T-helper 2 cell (primary cell): Measurements from ENCODE around the gene KRTAP10-1.

Source experiments
- DNase-seq, 5 experiments: peaks; one replicate each; pipeline versions ENCODE4 v3.0.0 to v3.0.0-alpha.2; 2012 to 2022

KRTAP10-1 gene

DNA sequence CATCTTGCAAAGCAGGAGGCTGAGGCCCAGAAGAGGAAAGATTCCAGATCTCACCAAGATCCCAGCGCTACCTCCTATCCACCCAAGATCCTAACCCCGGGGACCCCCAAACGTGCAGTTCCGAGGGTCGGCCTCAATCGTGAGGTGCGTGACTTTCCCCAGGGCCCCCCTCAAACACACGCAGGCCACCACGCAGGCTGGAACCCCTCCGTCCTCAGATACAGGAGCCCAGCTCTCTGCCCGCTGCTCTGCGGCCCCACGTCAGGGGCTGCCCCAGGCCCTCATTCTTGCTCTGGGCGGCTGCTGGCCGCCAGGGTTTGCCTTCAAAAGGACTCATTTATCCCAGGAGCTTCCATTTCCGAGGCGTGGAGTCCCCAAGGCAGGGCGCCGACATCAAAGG, 39.9 kb downstream of the KRTAP10-1 start:
- DNase-seq = no peak

DNA sequence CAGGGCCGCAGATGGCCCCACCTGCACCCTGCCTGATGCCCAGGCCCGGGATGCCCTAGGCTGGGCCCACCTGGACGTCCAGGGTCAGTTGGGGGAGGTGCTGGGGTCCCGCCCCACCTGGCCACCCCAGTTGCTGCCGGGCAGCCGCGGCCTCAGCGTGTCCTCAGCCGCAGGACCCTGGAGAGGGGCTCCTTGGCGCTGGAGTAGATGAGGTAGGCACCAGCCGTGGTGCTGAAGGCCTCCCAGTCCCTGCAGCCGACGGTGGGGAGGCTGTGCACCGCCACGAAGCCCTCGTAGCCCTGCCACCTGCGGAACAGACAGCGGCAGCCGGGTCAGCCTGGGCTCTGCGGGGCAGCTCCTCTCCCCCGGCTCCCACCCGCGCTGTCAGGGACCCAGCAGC, 40.4 kb downstream of the KRTAP10-1 start:
- DNase-seq = no peak

DNA sequence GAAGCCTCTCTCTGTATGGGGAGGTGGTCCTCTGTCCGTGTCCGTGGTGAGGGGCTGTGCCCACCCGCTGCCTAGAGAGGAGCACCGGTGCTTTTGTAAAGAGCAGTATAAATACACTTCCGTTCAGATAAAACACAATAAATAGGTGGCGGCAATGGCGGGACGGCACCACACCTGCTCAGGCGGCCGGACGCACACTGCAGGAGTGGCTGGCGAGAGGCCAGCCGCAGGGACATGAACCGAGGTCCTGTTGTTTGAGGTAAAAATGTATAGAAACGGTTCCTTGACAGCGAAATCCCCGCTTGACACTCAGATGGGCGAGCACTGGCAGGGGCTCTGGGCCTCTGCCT, 40.8 kb downstream of the KRTAP10-1 start:
- DNase-seq = no peak

DNA sequence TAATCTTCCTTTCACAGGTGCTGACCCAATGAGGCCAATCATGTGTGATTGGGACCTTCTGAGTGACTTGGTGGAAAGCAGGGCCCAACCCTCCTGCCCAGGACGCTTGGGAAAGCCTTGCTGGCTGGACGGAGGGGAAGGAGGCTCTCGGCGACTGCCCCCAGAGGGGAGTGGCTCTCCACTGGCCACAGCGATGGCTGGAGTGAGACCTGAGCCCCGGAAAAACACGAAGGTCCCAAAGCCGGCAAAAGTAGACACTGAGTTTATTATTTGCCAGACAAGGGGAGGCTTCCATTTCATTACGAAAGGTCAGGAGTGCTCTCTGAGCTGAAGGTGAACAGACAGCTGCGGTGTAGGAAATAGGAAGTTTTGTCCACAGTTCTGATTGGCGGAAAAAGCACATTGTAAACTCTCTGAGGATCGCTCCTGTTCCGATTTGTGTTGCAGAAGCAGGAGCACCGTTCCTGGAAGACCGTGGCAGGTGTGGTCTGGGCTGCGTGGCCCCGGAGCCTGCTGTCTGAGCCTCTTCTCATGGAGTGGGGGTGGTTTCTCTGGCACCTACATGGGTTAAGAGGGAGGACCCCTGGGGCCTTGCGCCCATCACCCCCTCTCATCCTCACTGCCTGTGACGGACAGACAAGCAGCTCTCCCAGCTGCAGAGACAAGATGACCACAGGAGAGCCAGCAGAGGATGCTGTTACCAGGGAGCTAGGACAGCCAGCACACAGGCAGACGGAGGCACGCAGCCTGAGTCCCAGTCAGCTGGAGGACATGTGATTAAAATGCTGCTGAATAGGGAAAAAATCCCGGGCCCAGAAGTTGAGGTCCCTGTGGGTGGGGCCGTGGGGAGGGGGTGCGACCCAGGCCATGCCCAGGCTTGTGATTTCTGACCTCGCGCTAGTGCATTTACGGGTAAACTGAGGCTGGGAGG, 41.5 kb downstream of the KRTAP10-1 start:
- DNase-seq = no peak

DNA sequence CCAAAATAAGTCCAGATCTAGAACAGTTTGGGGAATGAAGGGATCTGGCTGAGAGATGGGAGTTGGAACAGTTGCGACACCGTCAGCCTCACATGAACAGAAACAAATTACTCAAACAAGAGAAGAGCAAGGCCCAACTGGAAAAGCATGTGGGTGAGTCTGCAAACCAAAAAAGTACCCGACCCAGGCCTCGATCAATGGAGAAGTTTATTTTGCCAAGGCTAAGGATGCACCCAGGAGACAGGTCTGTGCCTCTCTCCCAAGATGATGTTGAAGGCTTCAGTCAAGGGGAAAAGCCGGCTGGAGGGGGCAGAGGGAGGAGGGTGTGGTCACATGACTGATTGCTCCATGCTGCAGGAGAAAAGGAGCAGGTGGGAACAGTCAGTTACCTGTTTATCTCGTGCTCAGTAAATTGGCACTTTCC, 42.3 kb downstream of the KRTAP10-1 start:
- DNase-seq = no peak

DNA sequence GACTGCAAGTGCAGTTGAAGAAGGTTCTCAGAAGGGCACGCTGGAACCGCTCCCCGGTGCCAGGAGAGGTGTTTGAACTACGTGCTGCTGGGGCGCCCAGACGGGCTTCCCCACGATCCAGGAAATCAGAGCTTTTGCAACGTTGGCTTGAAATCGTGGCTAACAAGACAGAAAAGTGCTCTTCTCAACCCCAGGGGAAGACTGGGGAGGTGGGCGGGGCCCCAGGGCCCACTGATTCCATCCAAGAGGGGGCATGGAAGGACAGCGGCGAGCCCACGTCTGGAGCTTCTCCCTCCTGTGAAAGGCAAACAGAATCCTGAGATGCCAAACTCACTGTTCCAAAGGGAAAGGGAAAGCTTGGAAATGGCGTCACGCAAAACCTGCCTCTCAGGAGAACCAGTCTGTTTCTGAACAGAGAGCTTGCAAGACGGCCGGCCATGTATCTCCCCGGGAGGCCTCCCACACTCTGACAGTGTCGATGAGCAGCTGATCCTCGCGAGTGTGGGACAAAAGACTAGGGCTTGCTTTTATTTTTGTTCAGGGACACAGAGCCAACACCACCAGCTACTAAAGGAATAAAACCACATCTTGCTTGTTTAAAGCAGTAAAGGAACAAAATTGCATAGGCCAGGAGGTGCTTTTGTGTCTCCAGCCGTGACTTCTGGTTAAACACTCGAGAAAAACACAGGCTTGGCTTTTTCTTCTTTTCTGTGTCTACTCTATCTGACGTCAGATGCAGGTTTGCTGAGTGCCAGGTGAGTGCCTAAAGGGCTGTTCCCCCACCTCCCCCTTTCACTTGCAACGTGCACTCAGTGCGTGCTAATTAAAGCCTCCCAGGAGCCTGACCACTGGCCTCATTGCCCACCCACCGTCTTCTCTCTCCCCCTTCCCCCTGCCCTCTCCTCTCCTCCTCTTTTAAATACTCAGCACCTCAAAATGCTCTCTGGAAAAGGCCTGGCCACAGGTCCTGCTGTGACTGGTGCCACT, 43.1 kb downstream of the KRTAP10-1 start:
- no peak for DNase-seq

DNA sequence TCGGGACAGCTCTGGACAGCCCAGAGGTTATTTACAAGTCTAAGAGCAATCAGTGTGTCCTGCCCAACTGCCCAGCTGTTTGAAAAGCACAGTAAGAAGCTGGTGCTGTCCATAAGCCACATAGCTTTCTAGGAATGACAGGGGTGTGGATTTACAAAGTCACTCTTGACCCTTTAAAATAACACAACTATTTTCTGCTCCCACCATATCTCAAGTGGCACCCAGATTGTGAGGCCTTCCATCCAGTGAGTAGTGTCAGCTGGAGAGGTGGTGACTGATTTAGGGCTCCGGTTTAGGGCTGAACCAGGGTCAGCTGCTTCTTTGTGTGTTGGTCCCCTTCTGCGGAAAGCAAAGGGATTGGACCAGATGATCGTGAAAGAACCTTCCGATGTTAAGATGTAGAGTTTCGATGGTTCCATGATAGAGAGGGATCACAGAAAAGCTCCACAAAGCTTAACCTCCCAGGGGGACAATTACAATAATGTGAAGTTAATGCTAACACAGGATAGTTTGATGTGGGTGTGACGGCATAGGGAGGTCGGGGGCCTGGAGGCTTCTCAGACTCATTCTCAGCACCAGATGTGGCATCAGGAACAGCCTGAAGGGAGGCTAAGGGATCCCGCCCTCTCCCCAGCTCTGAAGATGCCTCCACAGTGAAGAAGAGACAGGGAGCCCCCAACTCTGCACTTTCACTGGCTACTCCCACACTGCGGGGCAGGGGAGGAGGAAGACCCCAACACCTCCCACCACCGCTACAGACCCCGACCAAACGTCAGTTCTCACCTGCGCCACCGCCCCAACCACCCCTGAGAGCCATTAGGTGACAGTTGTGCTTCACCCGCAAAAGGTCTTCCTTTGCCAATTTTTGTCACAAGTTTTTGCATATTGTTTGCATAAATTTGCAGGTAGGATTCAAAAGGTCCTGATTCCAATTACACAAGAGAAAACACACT, 44.1 kb downstream of the KRTAP10-1 start:
- no peak for DNase-seq

DNA sequence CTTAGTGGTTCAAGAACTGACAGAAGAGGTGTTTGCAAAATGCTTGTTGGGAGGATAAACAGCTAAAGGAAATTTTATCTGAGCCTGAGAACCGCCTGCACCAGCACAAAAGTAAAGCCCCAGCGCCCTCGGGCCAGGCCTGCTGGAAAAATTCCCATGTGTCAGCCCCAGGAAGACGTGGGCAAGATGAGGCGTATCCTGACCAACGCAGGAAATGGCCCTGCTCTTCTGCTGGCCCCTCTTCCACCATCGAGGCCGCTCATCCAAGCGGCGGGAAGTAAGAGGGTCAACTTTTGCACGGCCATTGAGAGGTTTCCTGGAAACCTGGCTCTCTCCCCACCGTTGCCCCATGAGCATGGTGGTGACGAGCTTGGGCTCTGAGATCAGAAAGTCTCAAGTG, 45.0 kb downstream of the KRTAP10-1 start:
- DNase-seq = no peak

DNA sequence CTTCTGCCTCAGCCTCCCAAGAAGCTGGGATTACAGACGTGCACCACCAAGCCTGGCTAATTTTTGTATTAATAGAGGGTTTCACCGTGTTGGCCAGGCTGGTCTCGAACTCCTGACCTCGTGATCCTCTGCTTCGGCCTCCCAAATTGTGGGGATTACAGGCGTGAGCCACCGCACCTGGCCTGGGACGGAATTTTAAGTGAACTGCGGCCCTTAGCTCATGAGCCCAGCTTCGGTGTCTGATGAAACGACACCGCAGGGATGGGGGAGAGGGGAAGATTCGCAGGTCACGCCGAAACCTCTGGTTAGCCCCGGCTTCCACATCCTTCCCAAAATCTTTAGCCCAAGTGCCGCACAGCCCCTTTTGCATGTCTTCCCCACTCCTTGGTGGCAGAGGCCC, 45.6 kb downstream of the KRTAP10-1 start:
- no peak for DNase-seq

DNA sequence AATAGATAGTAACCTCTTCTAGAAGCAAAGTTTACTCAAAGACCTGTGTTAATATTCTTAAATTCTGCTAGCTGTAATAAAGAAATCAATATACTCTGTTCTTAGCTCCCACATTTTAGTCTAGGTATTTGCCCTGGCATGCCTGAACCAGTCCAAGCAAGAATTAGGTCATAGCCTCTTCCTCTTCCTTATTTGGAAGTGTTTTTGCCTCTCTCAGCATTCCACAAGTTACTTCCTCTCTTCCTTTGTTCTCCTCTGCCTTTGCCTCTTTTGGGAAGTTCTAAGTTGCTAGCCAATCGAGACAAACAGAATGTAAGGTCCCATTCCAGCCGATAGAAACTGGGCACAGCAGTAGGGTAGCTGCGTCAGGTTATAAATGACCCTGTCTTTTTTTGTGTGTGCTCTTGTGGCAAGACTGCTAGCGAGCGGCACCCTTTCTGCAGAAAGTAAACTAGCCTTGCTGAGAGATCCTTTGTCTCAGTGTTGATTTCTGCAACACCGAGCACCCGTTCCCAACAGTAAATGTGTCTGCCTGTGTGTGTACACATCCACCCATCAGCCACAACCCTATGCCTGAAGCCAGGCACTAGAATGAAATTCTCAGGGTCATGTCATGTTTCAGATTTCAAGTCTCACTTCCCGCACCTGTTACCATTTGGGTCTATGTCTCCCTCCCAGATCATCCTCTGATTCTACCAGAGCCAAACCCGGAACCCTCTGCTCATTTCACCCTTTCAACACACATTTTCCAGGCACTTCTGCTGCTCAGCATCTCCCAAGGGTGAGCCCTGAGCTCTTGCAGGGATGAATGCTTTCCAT, 47.2 kb downstream of the KRTAP10-1 start:
- no peak for DNase-seq

DNA sequence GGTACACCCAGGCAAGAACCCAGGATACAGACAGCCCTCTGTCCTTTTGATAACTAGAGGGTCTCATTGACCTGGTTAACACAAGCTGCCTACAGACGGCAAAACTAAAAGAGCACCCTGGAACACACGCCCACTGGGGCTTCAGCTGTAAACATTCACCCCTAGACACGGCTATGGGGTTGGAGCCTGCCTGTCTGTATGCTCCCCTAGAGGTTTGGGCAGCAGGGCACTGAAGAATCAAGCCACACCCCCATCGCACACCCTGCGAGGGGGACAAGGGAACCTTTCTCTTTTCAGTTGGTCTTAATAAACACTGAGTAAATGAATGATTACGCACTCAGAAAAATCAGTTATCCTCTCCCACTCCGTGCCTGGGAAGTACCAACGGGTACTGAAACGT, 49.2 kb downstream of the KRTAP10-1 start:
- DNase-seq = no peak

DNA sequence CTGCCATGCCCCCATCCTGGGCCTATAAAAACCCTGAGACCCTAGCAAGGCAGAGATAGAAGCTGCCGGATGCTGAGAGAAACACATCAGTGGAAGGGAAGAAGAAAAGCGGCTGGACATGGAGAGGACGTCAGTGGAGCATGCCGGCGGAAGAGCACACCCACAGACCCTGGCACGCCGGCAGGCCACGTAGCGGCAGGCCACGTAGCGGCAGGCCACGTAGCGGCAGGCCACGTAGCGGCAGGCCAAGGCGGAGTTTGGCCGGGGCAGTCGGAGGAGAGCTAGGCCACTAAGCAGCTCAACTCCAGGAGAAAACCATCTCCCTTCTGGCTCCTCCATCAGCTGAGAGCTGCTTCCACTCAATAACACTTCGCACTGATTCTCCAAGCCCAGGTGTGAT, 49.6 kb downstream of the KRTAP10-1 start:
- no peak for DNase-seq

DNA sequence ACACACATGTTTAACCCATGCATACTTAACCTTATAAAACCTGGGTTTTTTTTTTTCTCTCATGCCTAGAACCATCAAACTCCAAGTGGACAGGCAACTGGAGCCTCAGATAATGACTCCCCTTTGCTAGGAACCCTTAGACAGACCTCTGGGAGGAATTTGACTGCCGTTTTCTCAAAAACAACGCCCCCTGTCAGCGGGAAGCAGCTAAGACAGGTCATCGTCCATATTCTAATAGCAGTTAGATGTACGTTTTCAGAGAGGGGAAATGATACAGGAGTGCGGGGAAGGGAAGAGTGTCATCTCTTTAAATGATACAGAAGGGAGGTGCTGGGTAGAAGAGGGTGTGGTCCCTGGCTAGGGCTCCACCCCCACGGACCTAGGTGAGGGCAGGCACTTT, 50.0 kb downstream of the KRTAP10-1 start:
- DNase-seq = no peak
